ENCODE measurements around the gene PDE1C. TPM values are rescaled to one million over a fixed set of nuclear protein-coding genes. Genes with fewer than 3 reads are reported as not detected.

PDE1C gene
- total RNA-seq, 3 donors from 2014 or later, result not detected

GRCh38 chr7:31751726-31752125, 318.5 kb downstream of the PDE1C start:
- no peak for ATAC-seq

GRCh38 chr7:31748084-31748483, 322.1 kb downstream of the PDE1C start:
- no peak overlapping the region for H3K4me3 Mint-ChIP-seq
- H3K4me1 Mint-ChIP-seq (ENCODE audit: low read depth), result no peaks in the 10 kb centered on the region
- ATAC-seq (no peak), DNase-seq (no peak)
- H3K27me3 Mint-ChIP-seq (ENCODE audit: low read depth), result no peaks in the 10 kb centered on the region
- H3K36me3 Mint-ChIP-seq (ENCODE audit: insufficient read depth), result no peaks in the 10 kb centered on the region
- no peaks in the 10 kb centered on the region for H3K9me3 Mint-ChIP-seq

More at GRCh38 chr7:31751726-31752125, 318.5 kb downstream of the PDE1C start:
- Mint-ChIP-seq H3K27me3 (ENCODE audit: low read depth) (no peaks in the 10 kb centered on the region), H3K9me3 (peaks cover 4% of the 10 kb centered on the region), H3K4me1 (ENCODE audit: low read depth) (no peaks in the 10 kb centered on the region), H3K36me3 (ENCODE audit: insufficient read depth) (no peaks in the 10 kb centered on the region), H3K4me3 (no peak overlapping the region)
- no peak for DNase-seq

GRCh38 chr7:31747553-31747952, 322.7 kb downstream of the PDE1C start:
- no peaks in the 10 kb centered on the region for H3K9me3 Mint-ChIP-seq
- no peaks in the 10 kb centered on the region for H3K27me3 Mint-ChIP-seq (ENCODE audit: low read depth)
- DNase-seq (no peak), ATAC-seq (no peak)
- H3K4me1 Mint-ChIP-seq (ENCODE audit: low read depth), result no peaks in the 10 kb centered on the region
- H3K4me3 Mint-ChIP-seq, result no peak overlapping the region
- no peaks in the 10 kb centered on the region for H3K36me3 Mint-ChIP-seq (ENCODE audit: insufficient read depth)

- no peak overlapping the region for H3K4me3 Mint-ChIP-seq
- peak in 1 of 2 donors; percentile 34 for ATAC-seq
Observed at GRCh38 chr7:31744294-31744874, 325.8 kb downstream of the PDE1C start.

GRCh38 chr7:31741852-31742251, 328.4 kb downstream of the PDE1C start:
- Mint-ChIP-seq H3K36me3 (ENCODE audit: insufficient read depth) (no peaks in the 10 kb centered on the region), H3K4me1 (ENCODE audit: low read depth) (no peaks in the 10 kb centered on the region), H3K27me3 (ENCODE audit: low read depth) (no peaks in the 10 kb centered on the region), H3K9me3 (no peaks in the 10 kb centered on the region), H3K4me3 (no peak overlapping the region)
- DNase-seq (no peak), ATAC-seq (no peak)

More at GRCh38 chr7:31744294-31744874, 325.8 kb downstream of the PDE1C start:
- Mint-ChIP-seq H3K4me1 (ENCODE audit: low read depth) (no peaks in the 10 kb centered on the region), H3K9me3 (no peaks in the 10 kb centered on the region), H3K36me3 (ENCODE audit: insufficient read depth) (no peaks in the 10 kb centered on the region), H3K27me3 (ENCODE audit: low read depth) (no peaks in the 10 kb centered on the region)
- DNase-seq, result no peak

GRCh38 chr7:31735991-31736982, 333.9 kb downstream of the PDE1C start:
- no peaks in the 10 kb centered on the region for H3K27me3 Mint-ChIP-seq (ENCODE audit: low read depth)
- no peaks in the 10 kb centered on the region for H3K36me3 Mint-ChIP-seq (ENCODE audit: insufficient read depth)
- no peaks in the 10 kb centered on the region for H3K4me1 Mint-ChIP-seq (ENCODE audit: low read depth)
- ATAC-seq, result no peak
- H3K9me3 Mint-ChIP-seq, result no peaks in the 10 kb centered on the region
- no peak for DNase-seq
- no peak overlapping the region for H3K4me3 Mint-ChIP-seq

- no peak for DNase-seq
- H3K4me1 Mint-ChIP-seq (ENCODE audit: low read depth), result no peaks in the 10 kb centered on the region
- ATAC-seq, result no peak
- H3K4me3 Mint-ChIP-seq, result no peak overlapping the region
- no peaks in the 10 kb centered on the region for H3K36me3 Mint-ChIP-seq (ENCODE audit: insufficient read depth)
- peaks cover 2% of the 10 kb centered on the region for H3K27me3 Mint-ChIP-seq (ENCODE audit: low read depth)
- no peaks in the 10 kb centered on the region for H3K9me3 Mint-ChIP-seq
Observed at GRCh38 chr7:31734456-31734855, 335.8 kb downstream of the PDE1C start.

- H3K4me1 Mint-ChIP-seq (ENCODE audit: low read depth), result no peaks in the 10 kb centered on the region
- H3K27me3 Mint-ChIP-seq (ENCODE audit: low read depth), result peaks cover 2% of the 10 kb centered on the region
- H3K4me3 Mint-ChIP-seq, result no peak overlapping the region
- ATAC-seq (no peak), DNase-seq (no peak)
- H3K9me3 Mint-ChIP-seq, result no peaks in the 10 kb centered on the region
- H3K36me3 Mint-ChIP-seq (ENCODE audit: insufficient read depth), result no peaks in the 10 kb centered on the region
Observed at GRCh38 chr7:31729195-31729804, 340.9 kb downstream of the PDE1C start.

- Mint-ChIP-seq H3K27me3 (ENCODE audit: low read depth) (no peaks in the 10 kb centered on the region), H3K4me3 (no peak overlapping the region), H3K36me3 (ENCODE audit: insufficient read depth) (no peaks in the 10 kb centered on the region), H3K9me3 (no peaks in the 10 kb centered on the region), H3K4me1 (ENCODE audit: low read depth) (no peaks in the 10 kb centered on the region)
- DNase-seq (no peak), ATAC-seq (no peak)
Observed at GRCh38 chr7:31724696-31725095, 345.5 kb downstream of the PDE1C start.

GRCh38 chr7:31720366-31720765, 349.8 kb downstream of the PDE1C start:
- H3K9me3 Mint-ChIP-seq, result no peaks in the 10 kb centered on the region
- no peak for DNase-seq
- ATAC-seq, result no peak
- no peaks in the 10 kb centered on the region for H3K36me3 Mint-ChIP-seq (ENCODE audit: insufficient read depth)
- no peaks in the 10 kb centered on the region for H3K27me3 Mint-ChIP-seq (ENCODE audit: low read depth)
- H3K4me3 Mint-ChIP-seq, result no peak overlapping the region
- no peaks in the 10 kb centered on the region for H3K4me1 Mint-ChIP-seq (ENCODE audit: low read depth)

- ATAC-seq (no peak), DNase-seq (no peak)
- Mint-ChIP-seq H3K4me3 (no peak overlapping the region), H3K27me3 (ENCODE audit: low read depth) (no peaks in the 10 kb centered on the region), H3K36me3 (ENCODE audit: insufficient read depth) (no peaks in the 10 kb centered on the region), H3K9me3 (no peaks in the 10 kb centered on the region), H3K4me1 (ENCODE audit: low read depth) (no peaks in the 10 kb centered on the region)
Observed at GRCh38 chr7:31716355-31716754, 353.9 kb downstream of the PDE1C start.

- H3K4me3 Mint-ChIP-seq, result no peak overlapping the region
- H3K27me3 Mint-ChIP-seq (ENCODE audit: low read depth), result no peaks in the 10 kb centered on the region
- DNase-seq (no peak), ATAC-seq (no peak)
- H3K36me3 Mint-ChIP-seq (ENCODE audit: insufficient read depth), result no peaks in the 10 kb centered on the region
- no peaks in the 10 kb centered on the region for H3K9me3 Mint-ChIP-seq
- H3K4me1 Mint-ChIP-seq (ENCODE audit: low read depth), result no peaks in the 10 kb centered on the region
Observed at GRCh38 chr7:31710171-31710570, 360.0 kb downstream of the PDE1C start.

- H3K4me3 Mint-ChIP-seq, result no peak overlapping the region
- DNase-seq (no peak), ATAC-seq (no peak)
- no peaks in the 10 kb centered on the region for H3K4me1 Mint-ChIP-seq (ENCODE audit: low read depth)
- H3K36me3 Mint-ChIP-seq (ENCODE audit: insufficient read depth), result no peaks in the 10 kb centered on the region
- no peaks in the 10 kb centered on the region for H3K27me3 Mint-ChIP-seq (ENCODE audit: low read depth)
- H3K9me3 Mint-ChIP-seq, result no peaks in the 10 kb centered on the region
Observed at GRCh38 chr7:31707089-31707488, 363.1 kb downstream of the PDE1C start.

GRCh38 chr7:31705377-31705776, 364.8 kb downstream of the PDE1C start:
- H3K4me1 Mint-ChIP-seq (ENCODE audit: low read depth), result no peaks in the 10 kb centered on the region
- no peaks in the 10 kb centered on the region for H3K36me3 Mint-ChIP-seq (ENCODE audit: insufficient read depth)
- DNase-seq (no peak), ATAC-seq (no peak)
- peaks cover 4% of the 10 kb centered on the region for H3K9me3 Mint-ChIP-seq
- no peaks in the 10 kb centered on the region for H3K27me3 Mint-ChIP-seq (ENCODE audit: low read depth)
- H3K4me3 Mint-ChIP-seq, result no peak overlapping the region

All from activated T-cell treated with anti-CD3 and anti-CD28 coated beads, Interleukin-2, amount 50 U/mL, for 4 hours (primary cell).